Neural progenitor cell (in vitro differentiated cells): ENCODE data around the gene MGST3.

Experiments
- EZH2phosphoT487 ChIP-seq: fragments of 200-600 bp; sonication (generic); IDR thresholded peaks from 2 replicates; pipeline ENCODE4 v1.6.1; 2017; ENCODE audit warnings: antibody characterized with exemption
- TF ChIP-seq, protein P1 (sequence below): fragments of 200-600 bp; sonication (generic); IDR thresholded peaks from 2 replicates; pipeline ENCODE4 v1.5.1; 2017; ENCODE audit warnings: antibody characterized with exemption, mild to moderate bottlenecking

DNA sequence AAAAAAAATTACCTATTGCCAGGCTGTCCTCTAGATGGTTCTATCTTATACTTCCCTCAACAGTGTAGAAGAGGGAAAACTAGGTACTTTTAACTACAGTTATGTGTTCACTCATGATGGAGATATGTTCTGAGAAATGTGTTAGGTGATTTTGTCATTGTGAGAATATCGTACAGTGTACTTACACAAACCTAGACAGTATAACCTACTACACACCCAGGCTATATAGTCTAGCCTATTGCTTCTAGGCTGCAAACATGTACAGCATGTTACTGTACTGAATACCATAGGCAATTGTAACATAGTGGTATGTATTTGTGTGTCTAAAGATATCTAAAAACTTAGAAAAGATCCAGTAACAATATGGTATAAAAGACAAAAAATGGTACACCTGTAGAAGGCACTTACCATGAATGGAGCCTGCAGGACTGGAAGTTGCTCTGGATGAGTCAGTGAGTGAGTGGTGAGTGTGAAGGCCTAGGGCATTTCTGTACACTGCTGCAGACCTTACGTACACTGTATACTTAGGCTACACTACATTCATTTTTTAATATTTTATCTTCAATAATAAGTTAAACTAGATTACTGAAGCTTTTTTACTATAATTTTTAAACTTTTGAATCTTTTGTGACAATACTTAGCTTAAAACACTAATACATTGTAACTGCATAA lies 13.2 kb downstream of the MGST3 start:
- TF ChIP-seq, protein P1, sequence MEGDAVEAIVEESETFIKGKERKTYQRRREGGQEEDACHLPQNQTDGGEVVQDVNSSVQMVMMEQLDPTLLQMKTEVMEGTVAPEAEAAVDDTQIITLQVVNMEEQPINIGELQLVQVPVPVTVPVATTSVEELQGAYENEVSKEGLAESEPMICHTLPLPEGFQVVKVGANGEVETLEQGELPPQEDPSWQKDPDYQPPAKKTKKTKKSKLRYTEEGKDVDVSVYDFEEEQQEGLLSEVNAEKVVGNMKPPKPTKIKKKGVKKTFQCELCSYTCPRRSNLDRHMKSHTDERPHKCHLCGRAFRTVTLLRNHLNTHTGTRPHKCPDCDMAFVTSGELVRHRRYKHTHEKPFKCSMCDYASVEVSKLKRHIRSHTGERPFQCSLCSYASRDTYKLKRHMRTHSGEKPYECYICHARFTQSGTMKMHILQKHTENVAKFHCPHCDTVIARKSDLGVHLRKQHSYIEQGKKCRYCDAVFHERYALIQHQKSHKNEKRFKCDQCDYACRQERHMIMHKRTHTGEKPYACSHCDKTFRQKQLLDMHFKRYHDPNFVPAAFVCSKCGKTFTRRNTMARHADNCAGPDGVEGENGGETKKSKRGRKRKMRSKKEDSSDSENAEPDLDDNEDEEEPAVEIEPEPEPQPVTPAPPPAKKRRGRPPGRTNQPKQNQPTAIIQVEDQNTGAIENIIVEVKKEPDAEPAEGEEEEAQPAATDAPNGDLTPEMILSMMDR, result no peak
- no peak for TF ChIP-seq EZH2phosphoT487
